ENCODE data around the gene IQCN.

IQCN gene

GRCh38 chr19:18306209-18306887 lies 32.1 kb upstream of the IQCN start:
- DNase-seq = no peak

- peak; percentile 87 for DNase-seq
These were observed 30.4 kb upstream of the IQCN start for GRCh38 chr19:18304458-18305310.

- no peak for DNase-seq
These were observed 29.9 kb upstream of the IQCN start for GRCh38 chr19:18304208-18304457.

- no peak for DNase-seq
These were observed 27.5 kb upstream of the IQCN start for GRCh38 chr19:18301718-18302111.

GRCh38 chr19:18300930-18301717 lies 26.9 kb upstream of the IQCN start:
- DNase-seq = no peak

DNA sequence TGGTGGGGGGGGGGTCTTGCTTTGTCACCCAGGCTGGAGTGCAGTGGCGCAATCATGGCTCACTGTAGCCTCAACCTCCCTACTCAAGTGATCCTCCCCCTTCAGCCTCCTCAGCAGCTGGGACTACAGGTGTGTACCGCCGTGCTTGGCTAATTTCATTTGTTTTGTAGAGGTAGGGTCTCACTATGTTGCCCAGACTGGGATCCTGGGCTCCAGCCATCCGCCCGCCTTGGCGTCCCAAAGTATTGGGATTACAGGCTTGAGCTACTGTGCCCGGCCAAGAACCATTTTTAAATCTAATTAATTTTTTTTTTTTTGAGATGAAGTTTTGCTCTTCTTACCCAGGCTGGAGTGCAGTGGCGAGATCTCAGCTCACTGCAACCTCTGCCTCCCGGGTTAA lies 25.4 kb upstream of the IQCN start:
- DNase-seq = no peak

GRCh38 chr19:18298601-18299000 lies 24.3 kb upstream of the IQCN start:
- DNase-seq = no peak

- no peak for DNase-seq
These were observed 23.1 kb upstream of the IQCN start for GRCh38 chr19:18297308-18297707.

DNA sequence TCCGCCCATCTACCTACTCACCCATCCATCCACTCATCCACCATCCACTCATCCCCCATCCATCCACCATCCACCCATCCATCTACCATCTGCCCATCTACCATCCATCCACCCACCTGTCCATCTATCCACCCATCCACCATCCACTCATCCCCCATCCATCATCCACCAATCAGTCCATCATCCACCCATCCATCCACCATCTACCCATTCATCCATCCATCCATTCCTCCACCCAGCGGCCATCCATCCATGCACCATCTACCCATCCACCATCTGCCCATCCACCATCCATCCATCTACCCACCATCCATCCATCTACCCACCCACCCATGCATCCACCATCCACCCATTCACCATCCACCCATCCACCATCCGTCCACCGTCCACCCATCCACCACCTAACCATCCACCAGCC lies 20.8 kb upstream of the IQCN start:
- DNase-seq = no peak

- DNase-seq = peak; percentile 95
These were observed 20.2 kb upstream of the IQCN start for GRCh38 chr19:18294467-18294864.

DNA sequence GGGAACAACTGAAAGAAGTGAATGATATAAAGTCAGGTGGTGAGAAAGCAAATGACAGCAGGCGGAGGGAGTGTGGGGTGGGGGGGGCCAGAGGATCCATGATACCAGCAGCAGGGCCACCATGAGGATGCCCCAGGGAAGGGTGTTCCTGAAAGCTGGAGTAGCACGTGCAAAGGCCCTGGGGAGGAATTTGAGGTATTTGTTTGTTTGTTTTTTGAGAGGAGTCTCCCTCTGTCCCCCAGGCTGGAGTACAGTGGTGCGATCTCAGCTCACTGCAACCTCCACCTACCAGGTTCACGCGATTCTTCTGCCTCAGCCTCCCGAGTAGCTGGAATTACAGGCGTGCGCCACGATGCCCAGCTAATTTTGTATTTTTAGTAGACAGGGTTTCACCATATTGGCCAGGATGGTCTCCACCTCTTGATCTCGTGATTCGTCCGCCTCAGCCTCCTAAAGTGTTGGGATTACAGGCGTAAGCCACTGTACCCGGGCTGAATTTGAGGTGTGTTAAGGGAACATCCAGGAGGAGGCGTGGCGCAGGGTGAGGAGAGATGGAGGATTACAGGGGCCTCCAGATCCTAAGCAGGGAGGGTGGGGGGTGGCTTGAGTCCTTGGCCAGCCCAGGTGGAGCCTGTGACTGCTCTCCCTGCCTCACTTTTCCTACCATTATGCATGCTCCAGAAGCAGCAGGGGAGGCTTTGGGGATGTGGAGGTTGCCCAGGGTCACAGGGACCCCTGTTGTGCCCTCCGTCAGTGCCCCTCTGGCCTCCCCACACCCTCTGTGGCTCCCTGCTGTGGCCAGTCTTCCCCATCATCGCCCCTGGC lies 19.6 kb upstream of the IQCN start:
- no peak for DNase-seq

DNA sequence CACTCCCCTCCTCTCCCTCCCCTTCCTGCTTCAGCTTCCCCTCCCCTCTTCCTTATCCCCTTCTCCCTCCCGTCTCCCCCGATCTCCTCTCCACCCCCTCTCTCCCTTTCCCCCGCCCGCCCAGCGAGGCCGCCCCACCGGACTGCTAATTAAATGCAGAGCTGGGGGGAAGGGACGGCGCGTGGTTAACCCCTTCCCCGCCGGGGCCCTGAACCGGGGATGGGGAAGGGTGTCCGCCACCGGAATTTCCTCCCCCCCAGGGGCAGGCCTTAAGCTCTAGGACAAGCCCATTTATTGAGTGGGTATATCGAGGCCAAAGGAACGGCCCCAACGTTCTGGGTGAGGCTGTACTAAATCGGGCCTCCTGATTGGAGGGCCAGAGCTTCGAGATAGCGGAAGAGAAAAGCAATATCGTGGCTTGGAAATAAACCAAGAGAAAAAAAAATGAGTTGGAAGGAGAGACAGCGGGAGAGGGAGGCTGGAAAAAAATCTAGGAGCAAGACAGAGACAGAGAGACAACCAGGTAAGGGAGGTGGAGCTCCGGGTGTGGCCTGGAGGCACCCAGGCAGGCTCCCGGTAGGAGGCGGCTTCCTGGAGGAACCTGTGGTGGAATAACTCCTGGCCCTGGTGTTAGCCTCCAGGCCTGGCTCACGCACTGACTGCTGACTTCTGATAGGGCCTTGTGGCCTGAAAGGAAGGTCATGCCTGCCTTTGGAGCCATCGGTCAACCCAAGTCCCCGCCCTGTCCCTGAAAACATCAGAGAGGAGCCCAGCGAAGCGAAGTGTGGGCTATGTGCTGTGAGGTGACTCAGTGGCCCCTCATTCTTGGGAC lies 18.8 kb upstream of the IQCN start:
- DNase-seq = peak; percentile 65

GRCh38 chr19:18292462-18292809 lies 18.2 kb upstream of the IQCN start:
- DNase-seq = no peak

DNA sequence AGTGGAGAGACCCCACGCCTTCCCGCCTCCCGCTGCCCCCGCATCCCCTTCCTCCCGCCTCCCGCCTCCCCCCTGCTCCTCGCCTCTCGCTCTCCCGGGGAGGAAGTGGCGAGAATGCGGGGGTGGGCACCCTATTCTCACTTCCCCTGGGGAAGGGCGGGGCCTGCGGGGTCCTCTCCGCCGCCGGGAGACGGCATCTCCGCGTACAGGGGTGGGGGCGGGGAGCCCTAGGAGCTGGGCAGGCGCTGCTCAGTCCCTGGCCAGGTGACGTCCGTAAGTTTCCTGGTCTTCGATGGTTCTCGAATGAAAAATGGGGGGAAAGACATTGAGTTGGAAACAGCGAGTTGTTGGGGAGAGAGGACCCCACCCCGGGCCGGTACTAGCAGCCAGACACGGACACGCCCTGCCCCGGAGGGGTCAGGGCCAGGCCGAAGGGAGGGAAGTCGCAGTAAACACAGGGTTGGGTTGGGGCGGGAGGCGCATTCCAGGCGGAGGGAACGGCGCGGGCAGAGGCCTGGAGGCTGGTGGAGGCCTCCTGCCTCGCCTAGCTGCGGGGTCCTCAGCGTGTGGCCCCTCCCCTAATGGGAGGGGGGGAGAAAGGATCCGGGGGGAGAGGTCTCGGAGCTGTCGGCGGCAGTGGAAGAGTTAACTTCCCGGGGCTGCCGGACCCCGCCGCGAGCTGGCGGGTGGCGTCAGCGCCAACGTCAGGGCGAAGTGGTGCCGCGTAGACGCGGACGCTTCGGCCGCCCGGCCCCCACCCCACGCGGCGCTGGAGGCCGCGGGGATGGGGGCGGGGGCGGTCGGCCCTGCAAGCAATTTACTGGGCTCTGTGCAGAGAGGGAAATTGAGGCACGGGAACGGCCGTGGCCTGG lies 17.6 kb upstream of the IQCN start:
- peak; percentile 86 for DNase-seq

- no peak for DNase-seq
These were observed 16.8 kb upstream of the IQCN start for GRCh38 chr19:18291019-18291524.

GRCh38 chr19:18290302-18291018 lies 16.2 kb upstream of the IQCN start:
- DNase-seq = peak; percentile 94

DNA sequence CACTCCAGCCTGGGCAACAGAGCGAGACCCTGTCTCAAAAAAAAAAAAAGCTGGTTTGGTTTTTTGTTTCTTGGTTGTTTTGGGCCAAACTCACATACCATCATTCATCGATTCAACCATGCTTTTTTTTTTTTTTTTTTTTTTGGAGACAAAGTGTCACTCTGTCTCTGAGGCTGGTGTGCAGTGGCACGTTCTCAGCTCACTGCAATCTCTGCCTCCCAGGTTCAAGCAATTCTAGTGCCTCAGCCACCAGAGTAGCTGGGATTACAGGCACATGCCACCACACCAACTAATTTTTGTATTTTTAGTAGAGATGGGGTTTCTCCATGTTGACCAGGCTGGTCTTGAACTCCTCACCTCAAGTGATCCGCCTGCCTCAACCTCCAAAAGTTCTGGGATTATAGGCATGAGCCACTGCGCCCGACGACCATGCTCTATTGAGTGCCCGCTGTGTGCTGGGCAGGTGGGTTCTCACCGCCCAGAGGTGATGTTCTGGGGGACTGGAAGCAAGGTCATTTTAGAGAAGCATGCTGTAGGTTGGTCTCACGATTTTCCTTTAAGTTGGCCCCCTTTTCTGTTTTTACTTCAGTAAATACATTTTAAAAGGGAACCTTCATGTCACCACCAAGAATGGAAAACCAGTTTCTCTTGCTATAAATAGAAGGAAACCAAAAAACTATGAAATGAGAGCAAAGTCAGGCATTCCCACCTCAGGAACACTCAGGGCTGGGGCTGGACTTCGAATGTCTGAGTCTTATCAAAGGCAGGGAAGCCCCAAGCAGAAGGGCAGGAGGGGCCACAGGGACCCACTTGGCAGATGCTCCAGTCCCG lies 15.4 kb upstream of the IQCN start:
- DNase-seq = no peak

- no peak for DNase-seq
These were observed 13.9 kb upstream of the IQCN start for GRCh38 chr19:18287836-18288772.
